ENCODE data around the gene MACROD2. TPM values are rescaled to one million over a fixed set of nuclear protein-coding genes. Genes with fewer than 3 reads are reported as not detected.

MACROD2 gene
- total and polyA plus RNA-seq, 9 donors, result 2.0 to 4.9 (median 3.1) TPM

DNA sequence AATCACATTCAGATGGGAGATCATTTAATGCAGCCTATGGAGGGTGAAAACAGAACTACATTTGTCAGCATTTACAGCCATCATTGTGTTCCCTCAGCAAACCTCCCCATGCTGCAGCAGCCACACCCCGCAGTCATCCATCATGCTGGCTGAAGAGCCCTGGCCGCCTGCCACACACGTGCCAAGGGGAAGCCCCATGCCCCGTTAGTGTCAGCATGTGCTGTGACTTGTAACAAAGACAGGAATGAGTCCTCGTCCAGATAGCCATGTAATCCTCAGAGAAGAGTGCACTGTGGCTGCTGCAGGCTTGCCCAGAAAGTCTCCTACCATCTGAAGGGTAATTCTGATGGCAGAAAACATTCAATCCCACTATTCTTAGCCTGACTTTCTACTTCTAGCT is 1480.2 kb downstream of the MACROD2 start:
- 38% methylated on average over 5 of the region's 5 CpGs for WGBS (ENCODE audit: insufficient coverage)
- H3K27ac ChIP-seq (ENCODE audit: low read length), result peak overlapping the region; percentile 20
- DNase-seq, result peak; percentile 67

DNA sequence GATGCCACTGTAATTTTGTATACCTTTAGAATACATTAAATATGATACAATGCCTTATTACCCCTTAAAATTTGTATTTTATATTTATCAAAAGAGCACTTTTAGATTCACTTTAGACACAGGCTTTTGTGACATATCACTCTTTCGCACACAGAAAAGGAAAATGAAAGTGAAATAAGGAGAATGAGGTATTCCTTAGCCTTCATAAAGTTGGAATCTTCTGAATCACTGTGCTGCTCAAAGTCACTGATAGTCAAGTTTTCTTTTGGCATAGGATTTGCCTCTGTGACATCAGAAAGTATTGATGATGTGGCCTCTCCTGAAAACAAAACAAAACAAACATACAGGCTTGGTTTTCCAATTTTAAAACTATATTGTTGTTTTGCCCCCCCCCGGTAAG is 1480.9 kb downstream of the MACROD2 start:
- DNase-seq, result no peak
- Histone ChIP-seq H3K27ac (ENCODE audit: low read length) (no peak overlapping the region), H3K27me3 (ENCODE audit: control insufficient read depth, insufficient read depth, low read length) (no peaks in the 10 kb centered on the region), H3K36me3 (ENCODE audit: control insufficient read depth, insufficient read depth, low read length) (no peaks in the 10 kb centered on the region), H3K4me3 (ENCODE audit: low read length) (no peak overlapping the region), H3K9me3 (replicated peaks; ENCODE audit: control insufficient read depth, low read depth, low read length) (no peaks in the 10 kb centered on the region), H3K4me1 (ENCODE audit: control insufficient read depth, insufficient read depth, low read length) (peaks cover 6% of the 10 kb centered on the region)
- no CpG with 5 or more reads among the region's 2 CpGs for WGBS (ENCODE audit: insufficient coverage)

More for the DNA sequence above, 1480.2 kb downstream of the MACROD2 start:
- Histone ChIP-seq H3K4me1 (ENCODE audit: control insufficient read depth, insufficient read depth, low read length) (peaks cover 6% of the 10 kb centered on the region), H3K9me3 (replicated peaks; ENCODE audit: control insufficient read depth, low read depth, low read length) (no peaks in the 10 kb centered on the region), H3K27me3 (ENCODE audit: control insufficient read depth, insufficient read depth, low read length) (no peaks in the 10 kb centered on the region), H3K4me3 (ENCODE audit: low read length) (no peak overlapping the region), H3K36me3 (ENCODE audit: control insufficient read depth, insufficient read depth, low read length) (no peaks in the 10 kb centered on the region)

DNA sequence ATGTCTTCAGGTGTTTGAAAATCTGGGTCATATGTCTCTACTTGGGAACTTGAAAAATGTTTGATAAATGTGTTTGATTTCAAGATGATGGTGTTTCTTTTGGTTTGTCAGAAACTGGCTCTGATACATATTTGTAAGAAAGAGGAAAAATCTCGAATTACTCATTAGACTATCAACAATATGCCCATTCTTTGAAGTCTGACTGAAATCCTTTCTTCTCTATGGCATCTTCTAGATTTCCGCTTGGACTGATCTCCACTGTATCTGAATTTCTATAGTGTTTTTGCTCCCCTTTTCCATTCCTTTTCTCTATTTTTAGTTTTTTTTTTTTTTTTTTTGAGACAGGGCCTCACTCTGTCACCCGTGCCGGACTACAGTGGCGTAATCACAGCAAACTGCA is 1481.5 kb downstream of the MACROD2 start:
- Histone ChIP-seq H3K4me1 (ENCODE audit: control insufficient read depth, insufficient read depth, low read length) (peaks cover 6% of the 10 kb centered on the region), H3K4me3 (ENCODE audit: low read length) (no peak overlapping the region), H3K27ac (ENCODE audit: low read length) (no peak overlapping the region), H3K27me3 (ENCODE audit: control insufficient read depth, insufficient read depth, low read length) (no peaks in the 10 kb centered on the region), H3K36me3 (ENCODE audit: control insufficient read depth, insufficient read depth, low read length) (no peaks in the 10 kb centered on the region), H3K9me3 (replicated peaks; ENCODE audit: control insufficient read depth, low read depth, low read length) (no peaks in the 10 kb centered on the region)
- 100% methylated on average over 3 of the region's 5 CpGs for WGBS (ENCODE audit: insufficient coverage)
- no peak for DNase-seq

DNA sequence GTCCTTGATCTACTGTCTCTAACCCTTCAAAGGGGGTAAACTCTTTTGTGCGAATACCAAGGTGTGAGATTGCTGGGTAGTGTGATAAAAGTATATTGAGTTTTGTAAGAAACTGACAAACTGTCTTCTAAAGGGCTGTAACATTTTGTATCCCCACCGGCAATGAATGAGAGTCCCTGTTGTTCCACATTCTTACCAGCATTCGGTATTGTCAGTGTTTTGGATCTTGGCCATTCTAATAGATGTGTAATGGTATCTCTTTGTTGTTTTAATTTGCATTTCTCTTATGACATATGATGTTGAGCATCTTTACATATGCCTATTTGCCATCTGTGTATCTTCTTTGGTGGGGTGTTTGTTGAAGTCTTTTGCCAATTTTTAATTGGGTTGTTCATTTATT is 1487.2 kb downstream of the MACROD2 start:
- DNase-seq, result no peak
- no peaks in the 10 kb centered on the region for H3K27me3 ChIP-seq (ENCODE audit: control insufficient read depth, insufficient read depth, low read length)
- WGBS (ENCODE audit: insufficient coverage), result no CpG with 5 or more reads among the region's 3 CpGs
- no peaks in the 10 kb centered on the region for H3K9me3 ChIP-seq (replicated peaks; ENCODE audit: control insufficient read depth, low read depth, low read length)
- H3K27ac ChIP-seq (ENCODE audit: low read length), result no peak overlapping the region
- no peak overlapping the region for H3K4me3 ChIP-seq (ENCODE audit: low read length)
- no peaks in the 10 kb centered on the region for H3K4me1 ChIP-seq (ENCODE audit: control insufficient read depth, insufficient read depth, low read length)
- H3K36me3 ChIP-seq (ENCODE audit: control insufficient read depth, insufficient read depth, low read length), result no peaks in the 10 kb centered on the region

DNA sequence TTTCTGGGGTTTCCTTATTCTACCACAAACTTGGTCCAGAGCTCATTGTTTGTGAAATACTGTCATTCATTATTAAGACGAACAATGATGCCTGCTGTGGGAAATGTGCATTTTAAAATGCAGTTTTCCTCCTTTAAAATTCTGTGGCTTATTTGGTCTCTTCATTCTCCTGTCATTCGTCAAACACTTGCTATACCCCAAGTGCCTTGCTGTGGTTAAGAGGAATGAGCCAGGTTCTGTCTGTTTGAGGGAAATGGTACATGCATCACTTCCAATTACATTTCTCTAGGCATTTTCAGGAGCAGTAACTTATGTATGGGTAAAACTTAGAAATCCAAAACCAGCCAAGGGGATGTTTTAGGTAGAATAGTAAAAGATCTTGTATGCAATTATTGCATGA is 1490.2 kb downstream of the MACROD2 start:
- no peaks in the 10 kb centered on the region for H3K27me3 ChIP-seq (ENCODE audit: control insufficient read depth, insufficient read depth, low read length)
- no peak overlapping the region for H3K4me3 ChIP-seq (ENCODE audit: low read length)
- H3K9me3 ChIP-seq (replicated peaks; ENCODE audit: control insufficient read depth, low read depth, low read length), result no peaks in the 10 kb centered on the region
- no peaks in the 10 kb centered on the region for H3K36me3 ChIP-seq (ENCODE audit: control insufficient read depth, insufficient read depth, low read length)
- no peak overlapping the region for H3K27ac ChIP-seq (ENCODE audit: low read length)
- no CpG with 5 or more reads among the region's 2 CpGs for WGBS (ENCODE audit: insufficient coverage)
- no peaks in the 10 kb centered on the region for H3K4me1 ChIP-seq (ENCODE audit: control insufficient read depth, insufficient read depth, low read length)
- no peak for DNase-seq

DNA sequence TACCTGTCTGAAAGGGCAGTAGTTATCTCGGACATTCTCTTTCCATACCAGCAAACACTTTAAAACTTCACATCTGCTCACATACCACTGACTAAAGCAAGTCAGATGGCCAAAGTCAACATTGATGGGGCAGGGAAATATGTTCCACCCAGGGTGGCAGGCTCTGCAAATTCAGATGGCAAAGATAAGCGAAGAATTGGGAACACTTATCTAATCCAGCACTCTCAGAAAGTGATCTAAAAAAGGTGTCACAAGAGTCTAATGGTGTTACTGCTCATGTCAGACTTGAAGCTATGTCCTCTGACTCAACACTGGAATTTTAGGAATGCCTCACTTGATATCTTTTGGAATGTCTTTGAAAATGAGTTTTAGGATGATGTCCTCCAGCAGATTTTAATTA is 1491.7 kb downstream of the MACROD2 start:
- no peaks in the 10 kb centered on the region for H3K4me1 ChIP-seq (ENCODE audit: control insufficient read depth, insufficient read depth, low read length)
- H3K4me3 ChIP-seq (ENCODE audit: low read length), result no peak overlapping the region

DNA sequence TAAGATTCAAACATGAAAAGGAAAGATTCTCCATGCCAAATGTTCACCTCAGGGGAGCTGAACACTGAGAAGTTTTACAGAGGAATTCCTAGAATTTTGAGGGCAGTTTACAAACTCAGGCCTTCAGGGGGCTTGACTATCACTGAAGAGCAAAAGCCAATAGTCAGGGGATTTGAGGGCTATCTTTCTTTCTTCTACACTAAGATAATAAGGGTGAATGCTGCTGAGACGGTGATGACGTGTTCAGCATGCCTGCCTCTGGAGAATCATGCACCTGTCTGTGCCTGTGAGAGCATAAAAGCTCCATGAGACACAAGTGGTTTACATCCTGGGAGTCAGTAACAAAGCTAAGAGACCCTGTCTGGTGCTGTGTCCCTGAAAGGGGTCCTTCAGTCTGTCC is 1492.4 kb downstream of the MACROD2 start:
- 100% methylated on average over 1 of the region's 2 CpGs for WGBS (ENCODE audit: insufficient coverage)

More for the DNA sequence above, 1491.7 kb downstream of the MACROD2 start:
- no peaks in the 10 kb centered on the region for H3K27me3 ChIP-seq (ENCODE audit: control insufficient read depth, insufficient read depth, low read length)
- no peaks in the 10 kb centered on the region for H3K9me3 ChIP-seq (replicated peaks; ENCODE audit: control insufficient read depth, low read depth, low read length)
- no peak overlapping the region for H3K27ac ChIP-seq (ENCODE audit: low read length)
- no peak for DNase-seq
- WGBS (ENCODE audit: insufficient coverage), result no CpG with 5 or more reads among the region's 2 CpGs
- no peaks in the 10 kb centered on the region for H3K36me3 ChIP-seq (ENCODE audit: control insufficient read depth, insufficient read depth, low read length)

DNA sequence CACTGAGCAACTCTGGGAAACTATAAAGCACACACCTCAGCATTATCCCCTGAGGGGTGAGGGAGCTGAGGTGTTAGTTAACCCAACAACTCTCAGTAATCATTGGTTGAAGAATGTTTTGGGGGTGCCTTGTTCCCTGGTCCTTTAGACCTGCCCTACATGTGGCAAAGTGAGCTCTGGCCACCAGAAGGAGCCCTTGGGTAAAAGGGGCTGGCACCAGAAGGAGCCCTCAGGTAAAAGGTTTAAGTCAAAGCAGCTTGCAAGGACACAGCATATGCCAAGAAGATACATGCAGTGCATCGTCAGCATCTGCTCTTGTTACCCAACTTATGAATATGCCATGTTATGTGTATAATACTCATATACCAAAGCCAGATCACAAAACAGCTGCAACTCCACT is 1496.3 kb downstream of the MACROD2 start:
- Histone ChIP-seq H3K9me3 (replicated peaks; ENCODE audit: control insufficient read depth, low read depth, low read length) (no peaks in the 10 kb centered on the region), H3K4me1 (ENCODE audit: control insufficient read depth, insufficient read depth, low read length) (no peaks in the 10 kb centered on the region), H3K36me3 (ENCODE audit: control insufficient read depth, insufficient read depth, low read length) (no peaks in the 10 kb centered on the region), H3K4me3 (ENCODE audit: low read length) (no peak overlapping the region), H3K27me3 (ENCODE audit: control insufficient read depth, insufficient read depth, low read length) (no peaks in the 10 kb centered on the region), H3K27ac (ENCODE audit: low read length) (no peak overlapping the region)
- WGBS (ENCODE audit: insufficient coverage), result no CpG with 5 or more reads among the region's 1 CpG
- DNase-seq, result no peak

More for the DNA sequence above, 1492.4 kb downstream of the MACROD2 start:
- DNase-seq, result no peak
- no peak overlapping the region for H3K27ac ChIP-seq (ENCODE audit: low read length)
- no peaks in the 10 kb centered on the region for H3K36me3 ChIP-seq (ENCODE audit: control insufficient read depth, insufficient read depth, low read length)
- no peaks in the 10 kb centered on the region for H3K9me3 ChIP-seq (replicated peaks; ENCODE audit: control insufficient read depth, low read depth, low read length)
- no peaks in the 10 kb centered on the region for H3K4me1 ChIP-seq (ENCODE audit: control insufficient read depth, insufficient read depth, low read length)
- H3K27me3 ChIP-seq (ENCODE audit: control insufficient read depth, insufficient read depth, low read length), result no peaks in the 10 kb centered on the region
- H3K4me3 ChIP-seq (ENCODE audit: low read length), result no peak overlapping the region

DNA sequence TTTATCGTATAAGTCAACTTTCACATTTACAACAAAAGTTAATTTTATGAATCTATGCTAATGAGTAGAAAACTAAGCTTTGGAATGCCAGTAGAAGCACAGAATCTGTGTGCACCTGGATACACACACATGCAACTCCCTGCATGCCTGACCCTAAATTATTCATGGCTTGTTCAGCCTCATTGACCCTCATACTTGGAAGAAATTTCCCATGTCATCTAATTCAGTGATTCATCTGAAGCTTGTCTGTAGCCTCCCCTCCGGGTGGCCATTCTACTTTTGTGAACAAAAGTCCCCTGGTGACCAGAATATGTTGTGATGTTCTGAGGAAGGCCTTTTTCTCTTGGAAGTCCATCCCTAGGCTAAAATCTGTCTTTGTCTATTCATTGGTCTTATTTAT is 1499.5 kb downstream of the MACROD2 start:
- Histone ChIP-seq H3K4me3 (ENCODE audit: low read length) (no peak overlapping the region), H3K36me3 (ENCODE audit: control insufficient read depth, insufficient read depth, low read length) (no peaks in the 10 kb centered on the region), H3K27ac (ENCODE audit: low read length) (no peak overlapping the region), H3K4me1 (ENCODE audit: control insufficient read depth, insufficient read depth, low read length) (no peaks in the 10 kb centered on the region), H3K27me3 (ENCODE audit: control insufficient read depth, insufficient read depth, low read length) (no peaks in the 10 kb centered on the region), H3K9me3 (replicated peaks; ENCODE audit: control insufficient read depth, low read depth, low read length) (no peaks in the 10 kb centered on the region)
- DNase-seq, result no peak
- WGBS (ENCODE audit: insufficient coverage), result 67% methylated on average over 1 of the region's 2 CpGs

DNA sequence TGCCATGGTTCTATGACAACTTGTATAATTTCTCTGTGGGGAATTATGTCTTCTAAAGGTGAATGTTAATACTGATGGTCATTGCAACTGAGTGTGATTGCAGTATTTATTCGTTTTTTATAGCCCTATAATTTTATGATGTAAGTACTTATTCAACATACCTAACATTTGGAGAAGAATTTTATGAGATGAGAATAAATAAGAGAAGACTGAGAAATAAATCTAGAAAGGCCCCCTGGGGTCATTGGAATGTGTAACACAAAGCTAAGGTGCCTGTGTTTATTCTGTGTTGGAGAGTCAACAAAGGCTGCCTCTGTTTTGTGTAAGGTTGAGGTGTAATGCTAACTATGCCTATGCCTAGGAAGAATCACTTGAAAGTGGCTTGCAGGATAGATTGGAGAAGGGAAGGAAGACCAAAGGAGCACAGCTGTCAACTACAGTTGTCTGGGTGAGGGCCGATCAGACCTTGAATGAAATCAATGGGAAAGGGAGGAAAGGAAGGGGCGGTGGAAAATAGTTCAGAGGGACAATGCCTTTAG is 1501.3 kb downstream of the MACROD2 start:
- no peaks in the 10 kb centered on the region for H3K4me1 ChIP-seq (ENCODE audit: control insufficient read depth, insufficient read depth, low read length)
- WGBS (ENCODE audit: insufficient coverage), result 91% methylated on average over 2 of the region's 3 CpGs
- no peaks in the 10 kb centered on the region for H3K27me3 ChIP-seq (ENCODE audit: control insufficient read depth, insufficient read depth, low read length)
- H3K36me3 ChIP-seq (ENCODE audit: control insufficient read depth, insufficient read depth, low read length), result no peaks in the 10 kb centered on the region
- no peaks in the 10 kb centered on the region for H3K9me3 ChIP-seq (replicated peaks; ENCODE audit: control insufficient read depth, low read depth, low read length)
- H3K27ac ChIP-seq (ENCODE audit: low read length), result no peak overlapping the region
- no peak for DNase-seq
- no peak overlapping the region for H3K4me3 ChIP-seq (ENCODE audit: low read length)

DNA sequence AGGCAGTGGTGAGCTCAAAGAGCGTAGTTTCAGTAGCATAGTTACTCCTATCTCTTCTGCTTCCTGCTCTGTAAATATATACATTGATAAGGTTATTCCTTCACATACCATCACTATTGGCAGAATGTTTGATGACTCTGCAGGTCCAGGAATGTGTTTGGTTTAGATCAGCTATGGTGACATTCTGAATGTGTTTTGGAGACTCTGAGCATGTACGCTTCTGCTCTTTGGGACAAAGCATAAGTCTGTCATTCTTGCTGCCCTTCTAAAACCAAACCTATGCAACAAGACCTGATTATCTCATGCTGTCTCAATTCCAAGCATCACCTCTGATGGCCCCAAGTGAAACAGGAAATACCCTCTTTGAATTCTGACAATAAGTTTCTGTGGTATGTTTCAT is 1503.6 kb downstream of the MACROD2 start:
- no peaks in the 10 kb centered on the region for H3K9me3 ChIP-seq (replicated peaks; ENCODE audit: control insufficient read depth, low read depth, low read length)
- H3K27ac ChIP-seq (ENCODE audit: low read length), result no peak overlapping the region
- DNase-seq, result no peak
- no peaks in the 10 kb centered on the region for H3K27me3 ChIP-seq (ENCODE audit: control insufficient read depth, insufficient read depth, low read length)
- no CpG with 5 or more reads among the region's 2 CpGs for WGBS (ENCODE audit: insufficient coverage)
- no peaks in the 10 kb centered on the region for H3K36me3 ChIP-seq (ENCODE audit: control insufficient read depth, insufficient read depth, low read length)
- H3K4me1 ChIP-seq (ENCODE audit: control insufficient read depth, insufficient read depth, low read length), result no peaks in the 10 kb centered on the region
- no peak overlapping the region for H3K4me3 ChIP-seq (ENCODE audit: low read length)
